GM19023 (cell line): ENCODE results near the gene SMIM5.

ENCODE experiments used
- ATAC-seq: cut with Tn5 transposase; IDR thresholded peaks from one replicate; pipeline ENCODE4 v1.9.1; 2021; ENCODE audit warnings: mild to moderate bottlenecking, moderate library complexity; ENCODE audit not compliant: unreplicated experiment

Gene SMIM5

DNA sequence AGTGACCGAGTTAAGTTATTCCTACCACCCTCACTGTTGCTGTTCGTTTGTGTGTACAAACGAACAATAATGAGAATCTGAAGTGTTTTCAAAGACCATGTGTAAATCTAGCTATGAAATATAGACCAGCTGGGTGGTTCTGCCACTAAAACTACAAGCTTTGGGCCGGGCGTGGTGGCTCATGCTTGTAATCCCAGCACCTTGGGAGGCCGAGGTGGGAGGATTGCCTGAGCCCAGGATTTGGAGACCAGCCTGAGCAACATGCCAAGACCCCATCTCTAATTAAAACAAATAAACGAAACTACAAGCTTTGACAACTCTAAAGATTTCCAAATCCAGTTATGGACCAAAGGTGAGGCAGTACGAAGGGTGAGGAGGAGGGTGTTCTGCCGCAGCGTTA, 32.7 kb downstream of the SMIM5 start:
- no peak for ATAC-seq

DNA sequence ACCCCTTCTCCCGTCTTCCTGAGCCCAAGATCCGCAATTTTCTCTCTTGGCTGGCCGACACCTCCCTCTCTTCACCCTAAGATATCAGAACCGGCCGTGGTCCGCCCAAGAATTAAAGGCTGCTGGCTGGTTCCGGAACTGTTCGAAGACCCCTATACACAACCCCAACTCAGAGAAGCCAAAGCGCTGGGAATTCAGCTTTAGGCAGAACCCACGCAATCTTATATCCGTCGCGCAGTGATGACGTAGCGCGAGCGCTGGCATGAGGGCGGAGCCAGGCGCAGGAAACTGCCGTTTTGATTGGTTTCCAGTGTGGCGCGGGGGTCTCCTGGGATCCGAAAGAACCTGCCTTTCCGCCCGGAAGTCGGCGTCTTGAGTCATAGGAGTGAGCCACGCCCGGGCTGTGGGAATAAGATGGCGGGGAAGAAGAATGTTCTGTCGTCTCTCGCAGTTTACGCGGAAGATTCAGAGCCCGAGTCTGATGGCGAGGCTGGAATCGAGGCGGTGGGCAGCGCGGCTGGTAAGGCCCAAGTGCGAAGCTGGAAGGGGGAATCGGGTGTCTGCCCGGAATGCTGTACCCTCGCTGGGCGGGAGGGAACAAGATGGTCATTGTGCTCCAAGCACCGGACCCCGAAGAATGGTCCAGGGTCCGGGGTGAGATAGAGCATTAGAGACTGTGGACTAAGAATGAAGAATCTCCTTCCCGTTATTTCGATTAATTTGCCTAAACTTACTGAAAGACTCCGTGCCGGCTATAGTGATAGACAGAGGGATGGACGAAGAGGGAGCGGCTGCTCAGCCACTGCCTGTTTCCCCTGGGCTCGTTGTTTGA, 33.9 kb downstream of the SMIM5 start, which contains the start of the genes RECQL5 and SAP30BP:
Gene RECQL5 (minus strand): TSS at position 196 of the 832 bp plus-strand sequence. CDS start 597 bp downstream, outside the sequence.
Gene SAP30BP (plus strand): TSS at position 380 of the 832 bp plus-strand sequence. CDS start 35 bp downstream, at position 415.
- peak; percentile 76 for ATAC-seq

DNA sequence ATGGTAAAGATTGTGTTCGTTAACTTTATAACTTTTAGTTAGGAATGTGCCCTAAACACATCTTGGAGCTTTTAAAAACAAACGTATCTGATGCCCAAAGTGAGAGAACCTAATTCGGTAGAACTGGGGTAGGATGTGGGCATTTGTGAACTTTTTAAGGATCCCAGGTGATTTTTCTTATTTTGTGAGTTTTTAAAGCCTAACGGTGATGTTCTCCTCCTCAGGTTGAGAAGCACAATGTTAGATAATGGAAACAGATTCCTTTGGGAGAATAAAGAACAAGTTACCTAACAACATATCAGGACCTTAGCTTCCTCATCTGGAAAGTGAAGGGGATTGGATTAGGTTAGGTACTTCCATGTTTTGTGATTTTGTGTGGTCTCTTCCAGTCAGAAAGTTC, 34.6 kb downstream of the SMIM5 start:
- ATAC-seq = no peak

DNA sequence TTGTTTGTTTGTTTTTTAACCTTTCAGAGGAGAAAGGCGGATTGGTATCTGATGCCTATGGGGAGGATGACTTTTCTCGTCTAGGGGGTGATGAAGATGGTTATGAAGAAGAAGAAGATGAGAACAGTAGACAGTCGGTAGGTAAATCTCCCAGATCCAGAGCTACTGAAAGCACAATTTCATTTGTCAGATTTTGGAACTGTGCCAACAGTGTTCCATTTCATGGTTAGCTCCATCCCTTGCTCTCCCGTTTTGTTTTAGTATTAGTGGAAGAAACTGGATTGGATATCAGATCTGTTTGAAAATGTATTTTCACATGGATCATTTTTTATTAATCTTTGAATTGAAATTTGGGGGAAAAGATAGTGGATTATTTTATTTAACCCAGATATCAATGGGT, 35.3 kb downstream of the SMIM5 start:
- ATAC-seq = no peak

DNA sequence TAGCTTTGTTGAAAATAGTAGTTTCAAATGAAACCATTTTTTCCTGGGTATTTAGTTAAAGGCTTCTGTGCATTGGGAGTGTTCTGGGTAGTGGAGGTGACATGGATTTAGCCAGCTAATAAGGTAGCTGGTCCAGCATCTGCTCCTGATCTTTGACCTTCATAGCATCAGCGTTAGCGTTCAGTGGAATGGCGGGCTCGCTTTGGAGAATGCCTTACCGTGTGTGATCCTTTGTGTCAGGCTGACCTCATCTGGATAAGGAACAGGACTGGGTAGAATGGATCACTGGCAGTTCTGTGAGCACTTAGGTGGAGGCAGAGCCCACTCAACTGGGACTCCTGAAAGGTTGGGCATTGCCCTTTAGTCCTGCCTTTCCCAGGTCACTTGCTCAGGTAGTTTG, 37.6 kb downstream of the SMIM5 start:
- ATAC-seq = no peak

DNA sequence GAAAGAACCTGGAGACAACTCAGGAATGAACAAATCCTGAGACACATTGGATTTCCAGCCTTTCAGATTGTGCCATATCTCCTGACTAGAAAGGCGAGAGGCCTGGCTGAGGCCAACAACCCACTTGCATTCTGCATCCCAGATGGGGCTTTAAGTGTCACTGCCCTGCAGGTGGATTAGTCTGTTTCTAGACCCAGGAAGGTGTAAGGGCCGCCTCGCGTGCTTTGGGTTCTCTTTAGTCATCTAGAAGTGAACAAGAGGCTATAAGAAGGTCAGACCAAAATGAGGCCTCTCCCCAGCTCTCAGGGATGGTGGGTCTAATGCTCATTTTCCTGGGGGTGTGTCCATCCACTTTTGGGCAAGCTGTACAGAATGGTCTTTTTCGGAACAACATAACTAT, 38.8 kb downstream of the SMIM5 start:
- ATAC-seq = no peak

DNA sequence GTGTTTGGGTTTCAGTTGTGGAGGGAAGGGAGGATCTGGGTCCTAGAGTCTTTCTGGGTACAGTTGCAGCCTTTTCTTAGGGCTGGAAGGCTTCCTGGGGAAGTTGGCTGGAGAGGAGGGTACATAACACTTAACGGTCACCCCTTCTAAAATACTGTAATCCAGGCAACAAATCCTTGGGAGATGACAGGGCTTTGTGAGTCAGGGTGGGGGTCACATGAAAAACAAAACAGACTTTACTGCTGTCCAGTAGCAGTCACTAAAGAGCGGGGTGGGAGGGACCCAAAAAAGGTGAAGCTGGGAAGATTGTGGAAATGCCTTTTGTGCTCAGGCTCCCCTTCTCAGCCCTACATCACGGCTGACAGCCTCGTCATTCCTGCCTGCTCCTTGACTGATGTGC, 40.3 kb downstream of the SMIM5 start:
- no peak for ATAC-seq

DNA sequence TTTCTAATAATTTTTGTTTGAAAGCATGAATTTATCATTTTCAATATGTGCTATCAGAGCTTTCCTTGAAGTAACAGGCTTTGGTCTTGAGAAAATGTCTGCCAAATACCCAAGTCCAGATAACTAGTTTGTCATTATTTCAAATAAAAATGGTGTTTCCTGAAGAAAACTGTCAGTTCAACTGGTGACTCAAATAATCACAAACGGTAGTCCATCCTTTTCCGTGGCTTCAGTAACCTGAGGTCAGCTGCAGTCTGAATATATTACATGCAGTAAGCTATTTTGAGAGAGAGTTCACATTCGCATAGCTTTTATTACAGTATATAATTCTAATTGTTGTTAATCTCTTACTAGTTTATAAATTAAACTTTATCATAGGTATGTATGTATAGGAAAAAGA, 43.2 kb downstream of the SMIM5 start:
- ATAC-seq = no peak

DNA sequence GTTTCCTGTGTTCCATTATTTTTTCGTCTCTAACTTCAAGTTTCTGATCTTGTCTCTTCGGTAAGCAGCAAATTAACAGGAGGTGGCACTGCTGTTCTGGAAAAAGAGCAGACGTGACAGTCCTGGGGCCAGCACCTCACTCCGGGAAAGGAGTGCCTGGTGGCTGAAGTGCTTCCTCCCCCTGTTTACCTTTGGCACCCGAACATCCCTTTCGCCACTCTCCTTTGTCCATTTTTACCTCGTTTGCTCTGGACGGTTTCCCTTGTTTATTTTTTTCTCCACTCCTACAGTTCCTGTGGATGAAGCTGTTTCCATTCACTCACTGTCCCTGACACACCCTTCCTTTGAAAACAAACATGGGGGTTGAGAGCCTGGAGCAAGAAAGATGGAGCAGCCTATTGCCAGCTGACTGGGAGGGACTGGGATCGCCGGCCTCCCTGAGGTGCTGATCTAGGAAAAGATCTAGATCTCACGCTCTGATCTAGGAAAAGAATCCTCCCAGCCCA, 46.5 kb downstream of the SMIM5 start:
- no peak for ATAC-seq

DNA sequence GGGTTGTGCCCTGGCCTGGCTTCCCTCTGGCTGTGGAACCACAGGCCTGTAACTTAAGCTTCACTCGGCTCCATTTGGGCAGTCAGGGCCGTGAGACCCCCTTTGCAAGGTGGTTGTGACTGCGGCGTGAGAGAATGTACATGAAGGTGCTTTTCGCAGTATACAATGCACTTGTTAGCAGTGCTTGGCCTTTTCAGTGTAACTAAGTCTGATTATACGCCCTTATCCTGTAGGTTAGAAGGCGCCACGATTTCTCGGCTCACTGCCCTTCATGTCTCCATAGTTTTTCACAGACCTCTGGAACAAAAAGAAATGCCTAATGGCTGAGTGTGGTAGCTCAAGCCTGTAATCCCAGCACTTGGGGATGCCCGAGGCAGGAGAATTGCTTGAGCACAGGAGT, 47.2 kb downstream of the SMIM5 start:
- no peak for ATAC-seq

DNA sequence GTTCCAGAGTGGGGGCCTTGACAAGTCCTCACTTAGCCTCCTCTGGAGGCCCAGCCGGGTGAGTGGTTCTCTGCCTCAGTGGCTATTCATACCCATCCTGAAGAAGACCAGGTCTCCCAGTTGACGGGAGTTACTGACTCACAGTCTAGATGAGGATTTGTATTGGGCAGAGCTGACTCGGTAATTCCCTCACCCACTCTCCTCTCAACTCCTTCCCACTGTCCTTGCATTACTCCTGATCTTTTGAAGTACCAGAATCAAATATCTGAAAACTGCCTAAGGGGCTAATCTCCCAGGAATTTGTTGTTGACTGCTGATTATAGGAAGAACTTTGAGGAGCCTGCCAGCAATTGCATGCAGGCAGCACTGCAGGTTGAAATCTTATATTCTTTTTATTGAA, 48.1 kb downstream of the SMIM5 start:
- ATAC-seq = no peak

DNA sequence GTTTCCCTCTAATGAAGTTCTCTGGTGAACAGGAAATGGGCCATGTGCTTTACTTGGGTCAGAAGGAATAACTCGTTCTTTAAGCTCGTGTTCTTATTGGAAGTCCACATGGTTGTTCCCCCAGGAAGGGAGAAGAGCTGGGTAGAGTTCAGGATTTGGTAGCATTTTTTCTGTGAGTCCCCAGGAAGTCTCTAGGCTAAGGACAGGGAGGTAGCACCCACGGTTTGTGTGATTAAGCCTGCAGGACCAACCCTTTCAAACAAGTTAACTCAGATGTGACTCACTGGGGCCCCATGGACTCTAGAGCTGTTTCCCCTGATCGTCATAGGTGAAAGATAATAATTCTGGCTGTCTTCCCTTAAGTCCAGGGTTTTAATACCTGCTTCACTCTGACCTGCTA, 50.3 kb downstream of the SMIM5 start:
- no peak for ATAC-seq

DNA sequence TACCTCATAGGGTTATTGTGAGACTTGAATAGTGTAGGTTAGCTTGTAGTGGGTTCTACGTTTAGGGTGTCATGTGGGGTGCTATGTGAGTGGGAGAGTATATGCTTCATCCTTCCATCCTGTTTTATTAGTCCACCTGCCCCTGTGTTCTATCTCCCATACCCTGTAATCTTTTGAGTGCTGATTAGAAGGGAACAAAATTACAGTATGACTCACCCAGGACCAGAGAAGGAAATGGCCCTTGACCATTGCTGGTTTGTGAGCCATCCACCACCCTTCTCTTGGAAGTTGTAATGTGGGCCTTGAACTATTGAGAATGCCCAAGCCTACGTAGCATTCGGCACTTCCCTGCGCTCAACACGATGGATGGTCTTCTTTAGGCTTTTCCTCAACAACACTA, 51.0 kb downstream of the SMIM5 start:
- ATAC-seq = no peak

DNA sequence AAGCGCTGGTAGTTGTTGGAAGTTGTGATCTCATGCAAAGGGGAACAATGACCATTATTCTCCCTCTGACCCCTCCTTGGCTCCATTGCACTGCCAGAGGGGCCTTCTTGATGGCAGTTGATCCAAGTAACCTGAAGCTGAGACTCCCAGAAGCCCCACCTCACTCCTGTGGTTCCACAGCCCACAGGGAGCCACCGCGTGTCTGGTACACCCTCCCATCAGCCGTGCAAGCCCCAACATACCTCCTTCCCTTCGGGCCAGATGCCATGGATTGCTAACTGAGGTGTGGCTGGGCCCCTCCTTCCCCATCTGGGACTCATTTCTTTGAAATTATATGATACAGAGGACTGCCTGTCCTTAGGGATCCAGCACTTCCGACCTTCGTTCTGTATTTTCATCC, 51.7 kb downstream of the SMIM5 start:
- ATAC-seq = no peak

DNA sequence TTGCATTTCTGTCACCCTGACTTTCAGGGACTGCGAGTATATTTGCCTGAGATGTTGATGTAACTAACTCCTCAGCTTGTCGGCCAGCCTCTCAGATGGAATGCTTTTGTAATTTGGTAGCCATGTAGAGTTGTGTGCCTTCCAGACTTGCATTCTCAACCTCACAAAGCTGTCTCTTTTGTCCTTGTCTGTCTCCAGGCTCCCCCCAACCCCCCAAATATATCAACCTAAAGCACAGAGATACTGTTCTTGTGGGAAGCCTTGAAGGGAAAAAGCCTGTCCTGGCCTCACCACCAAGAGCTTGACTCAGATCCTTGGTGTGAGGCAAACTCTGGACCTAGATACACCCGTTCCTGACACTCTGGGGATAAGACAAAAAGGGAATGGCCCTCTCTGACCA, 52.3 kb downstream of the SMIM5 start:
- ATAC-seq = no peak

DNA sequence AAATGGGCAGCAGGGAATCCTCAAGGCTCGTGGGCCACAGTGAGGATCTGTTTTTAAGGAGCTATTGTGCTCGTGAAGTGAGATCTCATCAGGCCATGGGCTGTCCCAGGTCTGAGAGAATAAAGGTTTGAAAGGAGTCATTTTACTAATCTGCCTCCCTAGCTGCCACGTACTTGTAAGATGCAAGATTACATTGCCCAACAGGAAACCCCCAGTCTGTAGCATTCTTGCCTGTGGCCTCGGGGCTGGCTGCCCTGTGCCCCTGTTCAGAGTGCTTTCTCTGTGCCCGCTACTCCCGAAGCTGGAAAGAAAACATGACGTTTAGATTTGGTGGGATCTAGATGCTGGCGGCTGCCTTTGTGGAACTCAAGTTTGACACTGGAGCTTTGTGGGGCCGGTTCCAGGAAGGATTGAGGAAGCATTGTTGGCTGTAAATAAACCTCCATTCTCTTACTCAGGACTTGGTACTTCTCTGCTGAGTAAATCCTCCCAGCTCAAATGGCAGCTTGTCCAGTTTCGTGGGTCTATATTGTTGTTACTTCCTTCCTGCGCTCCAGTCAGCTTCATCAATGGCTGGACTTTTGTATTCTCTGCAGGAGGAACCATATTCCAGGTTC, 55.1 kb downstream of the SMIM5 start:
- ATAC-seq = no peak

DNA sequence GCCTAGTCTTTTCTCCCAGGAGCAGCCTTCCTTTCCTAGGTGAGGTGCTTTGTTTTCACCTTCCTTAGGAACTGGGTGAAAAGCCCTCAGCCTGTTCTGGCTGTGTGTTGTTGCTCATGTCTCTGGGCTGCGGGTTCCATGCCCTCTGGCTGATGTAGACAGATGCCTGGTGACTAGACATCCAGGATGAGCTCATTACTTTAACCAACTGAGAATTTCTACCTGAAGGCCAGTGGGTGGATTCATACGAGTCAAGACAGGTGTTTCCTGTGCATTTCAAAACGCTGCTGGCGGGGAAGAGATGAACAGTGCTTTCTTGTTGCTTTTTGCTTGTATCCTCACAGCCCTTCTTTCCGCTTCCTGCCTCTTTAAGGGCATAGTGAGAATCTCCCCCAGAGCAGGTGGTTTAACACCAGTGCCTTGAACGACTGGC, 56.2 kb downstream of the SMIM5 start:
- ATAC-seq = no peak
